HFFc6 (cell line): ENCODE results near the gene SLC45A3. TPM values are rescaled to one million over a fixed set of nuclear protein-coding genes. Genes with fewer than 3 reads are reported as not detected.
A peak's percentile ranks its signal among the peaks of the same experiment; 100 is the strongest.

Experiments used
- DNase-seq: peaks from one replicate; pipeline ENCODE4 v3.0.0-alpha.2; 2018
- H3K27ac Mint-ChIP-seq: 2 replicates; pipeline ENCODE4 v1.8.0; 2020; ENCODE audit warnings: mild to moderate bottlenecking, mixed read lengths
- H3K27me3 Mint-ChIP-seq: 2 replicates; pipeline ENCODE4 v1.8.0; 2021; ENCODE audit warnings: mild to moderate bottlenecking, moderate library complexity, mixed read lengths; ENCODE audit not compliant: insufficient read depth
- H3K36me3 Mint-ChIP-seq: 2 replicates; pipeline ENCODE4 v1.8.0; 2021; ENCODE audit warnings: low read depth, mixed read lengths
- H3K4me1 Mint-ChIP-seq: 2 replicates; pipeline ENCODE4 v1.8.0; 2020; ENCODE audit warnings: low read depth, mixed read lengths
- H3K4me3 Mint-ChIP-seq: 2 replicates; pipeline ENCODE4 v1.8.0; 2020; ENCODE audit warnings: mild to moderate bottlenecking, moderate library complexity, mixed read lengths
- H3K9me3 Mint-ChIP-seq: 2 replicates; pipeline ENCODE4 v1.8.0; 2020; ENCODE audit warnings: mild to moderate bottlenecking, mixed read lengths
- total RNA-seq, 6 experiments: library from RNA; stranded (reverse); fragmentation: NEBNext Ultra II Directional; extraction: Animal tissue kit (Norgen Biotek cat#: 25700); gene quantifications; 2 replicates in 1 of 6; 3 replicates in 5 of 6; pipeline ENCODE4 v1.2.3, GENCODE V29; 2021
- TF ChIP-seq, protein P1 (sequence below): fragments of 200-600 bp; sonication (generic); IDR thresholded peaks from 2 replicates; pipeline ENCODE4 v1.5.0; 2021; ENCODE audit warnings: antibody characterized with exemption, mild to moderate bottlenecking

SLC45A3 gene
- total RNA-seq, 6 experiments from 2014 or later = 1.1 to 2.4 (median 1.4) TPM

DNA sequence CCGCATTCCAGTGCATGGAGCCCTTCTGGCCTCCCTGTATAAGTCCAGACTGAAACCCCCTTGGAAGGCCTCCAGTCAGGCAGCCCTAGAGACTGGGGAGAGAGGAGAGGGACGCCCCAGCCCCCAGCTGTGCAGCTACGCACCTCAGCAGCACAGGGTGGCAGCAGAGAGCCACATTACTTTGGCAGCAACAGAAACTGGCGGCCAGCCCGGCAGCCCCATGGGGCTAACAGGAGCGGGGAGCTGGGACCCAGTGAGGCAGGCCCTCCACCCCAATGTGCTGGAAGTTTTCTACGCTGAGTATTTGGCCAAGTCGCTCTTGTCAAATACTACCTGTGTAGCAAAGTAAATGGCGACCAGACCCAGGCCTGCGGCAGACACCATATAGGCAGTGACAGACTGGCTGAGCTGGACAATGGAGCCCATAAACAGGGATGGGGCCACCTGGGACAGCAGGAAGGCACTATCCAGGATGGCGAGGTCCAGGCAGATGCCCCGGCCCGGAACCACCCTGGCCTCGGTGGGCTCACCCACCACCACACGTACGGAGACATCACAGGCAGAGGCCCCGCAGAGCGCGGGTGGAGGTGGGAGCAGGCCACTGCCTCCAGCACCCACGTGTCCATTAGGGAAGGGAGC lies 21.2 kb downstream of the SLC45A3 start:
- H3K27ac Mint-ChIP-seq = no peak overlapping the region
- peaks cover 1% of the 10 kb centered on the region; the same call in 1 of the 2 replicates for H3K27me3 Mint-ChIP-seq
- no peaks in the 10 kb centered on the region for H3K36me3 Mint-ChIP-seq
- peaks cover 7% of the 10 kb centered on the region for H3K4me1 Mint-ChIP-seq
- no peak overlapping the region for H3K4me3 Mint-ChIP-seq
- TF ChIP-seq, protein P1, sequence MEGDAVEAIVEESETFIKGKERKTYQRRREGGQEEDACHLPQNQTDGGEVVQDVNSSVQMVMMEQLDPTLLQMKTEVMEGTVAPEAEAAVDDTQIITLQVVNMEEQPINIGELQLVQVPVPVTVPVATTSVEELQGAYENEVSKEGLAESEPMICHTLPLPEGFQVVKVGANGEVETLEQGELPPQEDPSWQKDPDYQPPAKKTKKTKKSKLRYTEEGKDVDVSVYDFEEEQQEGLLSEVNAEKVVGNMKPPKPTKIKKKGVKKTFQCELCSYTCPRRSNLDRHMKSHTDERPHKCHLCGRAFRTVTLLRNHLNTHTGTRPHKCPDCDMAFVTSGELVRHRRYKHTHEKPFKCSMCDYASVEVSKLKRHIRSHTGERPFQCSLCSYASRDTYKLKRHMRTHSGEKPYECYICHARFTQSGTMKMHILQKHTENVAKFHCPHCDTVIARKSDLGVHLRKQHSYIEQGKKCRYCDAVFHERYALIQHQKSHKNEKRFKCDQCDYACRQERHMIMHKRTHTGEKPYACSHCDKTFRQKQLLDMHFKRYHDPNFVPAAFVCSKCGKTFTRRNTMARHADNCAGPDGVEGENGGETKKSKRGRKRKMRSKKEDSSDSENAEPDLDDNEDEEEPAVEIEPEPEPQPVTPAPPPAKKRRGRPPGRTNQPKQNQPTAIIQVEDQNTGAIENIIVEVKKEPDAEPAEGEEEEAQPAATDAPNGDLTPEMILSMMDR = peak; percentile 87
- peak; percentile 42 for DNase-seq
- no peaks in the 10 kb centered on the region for H3K9me3 Mint-ChIP-seq

DNA sequence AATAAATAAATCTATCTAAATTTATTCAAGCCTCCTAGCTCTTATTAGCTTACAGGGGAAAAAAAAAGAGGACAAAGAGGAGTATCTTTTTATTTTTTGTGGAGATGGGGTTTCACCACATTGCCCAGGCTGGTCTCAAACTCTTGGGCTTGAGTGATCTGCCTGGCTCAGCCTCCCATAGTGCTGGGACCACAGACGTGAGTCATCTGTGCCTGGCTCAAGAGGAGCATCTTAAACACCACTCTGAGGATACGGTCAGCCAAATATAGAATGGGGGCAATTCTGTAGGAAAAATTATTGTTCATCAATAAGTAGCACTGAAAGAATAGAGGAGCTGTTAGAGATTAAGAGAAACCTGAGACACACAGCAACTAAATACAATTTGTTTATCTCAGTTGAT lies 24.1 kb downstream of the SLC45A3 start:
- H3K4me3 Mint-ChIP-seq = no peak overlapping the region
- no peaks in the 10 kb centered on the region for H3K9me3 Mint-ChIP-seq
- no peak overlapping the region; the same call in 1 of the 2 replicates for H3K27ac Mint-ChIP-seq
- TF ChIP-seq, protein P1 = no peak
- peaks cover 21% of the 10 kb centered on the region for H3K4me1 Mint-ChIP-seq
- DNase-seq = no peak
- peaks cover under 1% of the 10 kb centered on the region for H3K27me3 Mint-ChIP-seq
- H3K36me3 Mint-ChIP-seq = no peaks in the 10 kb centered on the region

DNA sequence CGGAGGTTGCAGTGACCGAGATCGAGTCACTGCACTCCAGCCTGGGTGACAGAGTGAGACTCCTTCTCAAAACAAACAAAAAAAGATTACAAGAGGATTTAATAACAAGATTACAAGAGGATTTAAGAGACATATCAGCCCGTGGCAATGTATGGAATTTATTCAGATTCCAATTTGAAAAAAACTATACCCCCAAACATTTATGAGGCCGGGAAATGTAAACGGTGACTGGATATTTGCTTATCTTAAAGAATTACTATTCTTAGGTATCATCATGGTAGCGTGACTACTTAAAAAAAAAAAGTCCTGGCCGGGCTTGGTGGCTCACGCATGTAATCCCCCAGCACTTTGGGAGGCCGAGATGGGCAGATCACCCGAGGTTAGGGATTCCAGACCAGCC lies 27.3 kb downstream of the SLC45A3 start:
- Mint-ChIP-seq H3K4me3 (peak overlapping the region; percentile 7; the same call in 1 of the 2 replicates), H3K36me3 (no peaks in the 10 kb centered on the region), H3K27ac (peak overlapping the region; percentile 28; the same call in 1 of the 2 replicates), H3K4me1 (peaks cover 21% of the 10 kb centered on the region), H3K9me3 (no peaks in the 10 kb centered on the region), H3K27me3 (peaks cover 1% of the 10 kb centered on the region; the same call in 1 of the 2 replicates)
- no peak for DNase-seq
- TF ChIP-seq, protein P1 = no peak

DNA sequence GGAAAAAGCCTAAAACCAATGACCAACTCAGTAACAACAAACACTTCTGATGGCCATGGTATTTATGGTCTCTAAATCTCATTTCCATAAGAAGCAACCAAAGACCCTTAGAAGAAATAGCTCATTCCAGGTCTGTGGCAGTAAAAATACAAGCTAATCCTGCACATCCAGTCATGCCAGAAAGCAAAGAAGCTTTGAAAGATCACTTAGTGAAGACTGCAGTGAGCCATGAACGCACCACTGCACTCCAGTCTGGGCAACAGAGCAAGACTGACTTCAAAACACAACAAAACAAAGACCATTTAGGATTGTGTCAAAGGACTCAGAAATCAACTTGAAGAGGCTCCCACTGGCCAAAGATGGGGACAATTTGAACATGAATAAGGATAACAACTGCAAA lies 30.1 kb downstream of the SLC45A3 start:
- Mint-ChIP-seq H3K4me3 (no peak overlapping the region), H3K9me3 (no peaks in the 10 kb centered on the region), H3K27ac (no peak overlapping the region), H3K36me3 (no peaks in the 10 kb centered on the region), H3K4me1 (peaks cover 15% of the 10 kb centered on the region), H3K27me3 (peaks cover 3% of the 10 kb centered on the region)
- DNase-seq = no peak
- TF ChIP-seq, protein P1 = no peak

DNA sequence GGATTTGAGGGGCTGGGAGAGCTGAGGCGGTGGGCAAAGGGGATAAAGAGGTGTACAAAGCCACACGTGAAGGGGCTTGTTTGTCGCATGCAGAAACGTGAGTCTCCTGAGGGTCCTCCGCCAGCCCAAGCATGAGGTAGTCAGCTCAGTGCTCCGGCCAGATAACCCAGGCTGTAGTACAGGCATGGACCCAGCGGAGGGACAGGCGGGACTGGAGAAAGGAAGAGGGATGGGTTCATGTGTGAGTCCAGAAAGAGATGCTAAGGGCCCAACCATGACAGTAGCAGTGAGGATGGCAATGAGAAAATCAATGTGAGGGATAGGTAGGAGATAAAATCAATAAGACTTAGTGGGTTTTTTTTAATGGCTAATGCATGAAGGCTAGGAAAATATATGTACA lies 34.8 kb downstream of the SLC45A3 start:
- Mint-ChIP-seq H3K36me3 (no peaks in the 10 kb centered on the region), H3K4me3 (no peak overlapping the region), H3K4me1 (no peaks in the 10 kb centered on the region), H3K9me3 (no peaks in the 10 kb centered on the region), H3K27me3 (peaks cover 5% of the 10 kb centered on the region; the same call in 1 of the 2 replicates), H3K27ac (no peak overlapping the region)
- no peak for DNase-seq
- TF ChIP-seq, protein P1 = no peak
